HuH-7 (cell line): Measurements from ENCODE around the gene ZDBF2.
"Not testable (repeated sequence)": the region's sequence is repeated elsewhere in the genome, so short reads cannot be mapped to it uniquely, and the experiment has no call there.

ENCODE experiments used
- DNase-seq: peaks from one replicate; pipeline ENCODE4 v3.0.0; 2011; ENCODE audit warnings: low spot score

The ZDBF2 gene

GRCh38 chr2:206324869-206325268 is 50.4 kb downstream of the ZDBF2 start:
- no peak for DNase-seq

GRCh38 chr2:206328974-206329373 is 54.5 kb downstream of the ZDBF2 start:
- no peak for DNase-seq

DNA sequence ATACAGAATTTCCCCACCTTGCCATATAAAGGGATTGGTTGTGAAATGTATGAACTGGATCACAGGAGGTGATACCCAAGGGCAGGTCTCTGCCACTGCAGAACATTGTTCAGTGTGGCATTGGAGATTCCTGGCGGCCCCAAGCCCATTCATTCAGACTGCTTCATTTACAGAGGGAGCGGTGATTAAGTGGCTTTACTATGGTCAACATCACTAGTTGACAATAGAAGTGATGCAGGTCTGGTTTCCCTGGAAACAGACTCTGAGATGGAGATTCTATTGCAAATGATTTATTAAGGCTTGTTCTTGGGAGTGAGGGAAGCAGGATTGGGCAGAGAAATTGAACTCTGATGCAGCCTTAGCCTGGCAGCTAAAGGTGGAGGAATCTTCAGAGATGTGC is 62.4 kb downstream of the ZDBF2 start:
- DNase-seq, result no peak

GRCh38 chr2:206337956-206338355 is 63.5 kb downstream of the ZDBF2 start:
- no peak for DNase-seq

- DNase-seq, result no peak
These were observed 66.9 kb downstream of the ZDBF2 start for GRCh38 chr2:206341396-206341795.

DNA sequence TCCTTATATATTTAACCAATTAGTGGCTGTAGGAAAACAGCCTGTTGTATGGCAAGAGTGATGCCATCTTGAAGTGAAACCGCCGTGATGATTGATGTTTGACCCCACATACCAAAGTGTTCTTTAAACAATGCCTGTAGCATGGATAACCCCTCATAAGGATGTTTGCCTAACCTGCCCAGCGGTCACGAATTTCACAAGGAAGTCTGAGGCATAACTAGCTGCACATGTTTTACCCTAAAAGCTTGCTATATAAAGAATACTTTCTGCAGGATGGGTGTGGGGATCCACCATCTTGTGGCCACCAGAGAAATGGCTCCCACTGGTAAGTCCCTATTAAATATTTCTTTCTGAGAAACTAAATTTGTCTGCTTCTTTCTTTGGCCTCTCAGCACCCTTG is 68.7 kb downstream of the ZDBF2 start:
- no peak for DNase-seq

DNA sequence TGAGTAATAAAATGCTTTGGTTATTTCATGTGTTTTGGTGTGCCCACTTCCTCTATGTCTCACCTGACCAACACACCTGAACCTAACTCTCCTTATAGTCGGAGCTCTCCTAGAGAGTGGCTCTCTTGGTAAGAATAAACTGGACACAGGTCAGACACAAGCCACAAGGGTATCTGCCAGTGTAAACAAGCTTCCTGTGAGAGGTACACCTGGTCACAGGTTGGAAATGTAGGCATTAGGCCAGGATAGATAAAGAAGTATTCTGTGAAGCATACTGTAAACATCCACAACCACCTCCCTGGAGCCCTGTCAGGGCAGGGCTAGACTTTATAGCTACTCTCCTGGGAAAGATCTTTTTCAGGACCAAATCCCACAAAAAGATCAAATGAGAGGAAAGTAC is 69.4 kb downstream of the ZDBF2 start:
- DNase-seq, result no peak

- no peak for DNase-seq
These were observed 71.1 kb downstream of the ZDBF2 start for GRCh38 chr2:206345606-206346005.

GRCh38 chr2:206349375-206349774 is 74.9 kb downstream of the ZDBF2 start:
- no peak for DNase-seq

- DNase-seq, result no peak
These were observed 78.1 kb downstream of the ZDBF2 start for GRCh38 chr2:206352571-206352970.

DNA sequence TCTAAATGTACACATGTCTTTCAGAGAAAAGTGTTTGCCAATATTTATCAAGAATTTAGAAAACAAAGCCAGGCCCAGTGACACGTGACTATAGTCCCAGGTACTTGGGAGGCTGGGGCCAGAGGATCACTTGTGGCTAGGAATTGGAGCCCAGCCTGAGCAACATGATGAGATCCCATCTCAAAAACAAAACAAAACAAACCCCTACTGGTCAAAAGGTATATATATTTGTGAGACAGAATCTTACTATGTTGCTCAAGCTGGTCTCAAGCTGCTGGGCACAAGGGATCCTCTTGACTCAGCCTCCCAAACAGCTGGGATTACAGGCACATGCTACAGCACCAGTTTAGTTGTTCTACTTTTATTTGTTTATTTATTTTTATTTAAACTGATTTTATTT is 79.2 kb downstream of the ZDBF2 start:
- no peak for DNase-seq

DNA sequence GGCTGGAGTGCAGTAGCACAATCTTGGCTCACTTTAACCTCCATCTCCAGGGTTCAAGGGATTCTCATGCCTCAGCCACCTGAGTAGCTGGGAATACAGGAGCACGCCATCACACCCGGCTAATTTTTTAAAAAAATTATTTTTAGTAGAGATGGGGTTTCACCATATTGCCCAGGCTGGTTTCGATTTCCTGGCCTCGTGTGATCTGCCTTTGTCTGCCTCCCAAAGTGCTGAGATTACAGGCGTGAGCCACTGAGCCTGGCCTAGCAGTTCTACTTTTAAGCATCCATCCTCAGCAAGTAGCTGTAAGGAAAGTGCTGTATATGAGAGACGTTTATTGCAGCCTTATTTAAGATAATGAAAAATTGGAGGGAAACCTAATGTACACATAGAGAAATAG is 79.7 kb downstream of the ZDBF2 start:
- no peak for DNase-seq

GRCh38 chr2:206356840-206357239 is 82.4 kb downstream of the ZDBF2 start:
- DNase-seq, result not testable (repeated sequence)

DNA sequence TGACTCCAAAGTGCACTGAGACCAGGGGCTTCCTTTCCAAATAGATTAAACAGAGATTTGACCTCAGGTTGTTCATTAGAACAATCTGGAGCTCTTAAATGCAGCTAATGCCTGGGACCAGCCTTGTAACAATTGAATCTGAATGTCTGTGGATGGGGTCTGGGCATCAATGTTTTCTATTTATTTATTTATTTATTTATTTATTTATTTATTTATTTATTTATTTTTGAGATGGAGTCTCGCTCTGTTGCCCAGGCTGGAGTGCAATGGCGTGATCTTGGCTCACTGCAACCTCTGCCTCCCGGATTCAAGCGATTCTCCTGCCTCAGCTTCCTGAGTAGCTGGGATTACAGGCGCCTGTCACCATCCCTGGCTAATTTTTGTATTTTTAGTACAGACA is 86.4 kb downstream of the ZDBF2 start:
- not testable (repeated sequence) for DNase-seq

DNA sequence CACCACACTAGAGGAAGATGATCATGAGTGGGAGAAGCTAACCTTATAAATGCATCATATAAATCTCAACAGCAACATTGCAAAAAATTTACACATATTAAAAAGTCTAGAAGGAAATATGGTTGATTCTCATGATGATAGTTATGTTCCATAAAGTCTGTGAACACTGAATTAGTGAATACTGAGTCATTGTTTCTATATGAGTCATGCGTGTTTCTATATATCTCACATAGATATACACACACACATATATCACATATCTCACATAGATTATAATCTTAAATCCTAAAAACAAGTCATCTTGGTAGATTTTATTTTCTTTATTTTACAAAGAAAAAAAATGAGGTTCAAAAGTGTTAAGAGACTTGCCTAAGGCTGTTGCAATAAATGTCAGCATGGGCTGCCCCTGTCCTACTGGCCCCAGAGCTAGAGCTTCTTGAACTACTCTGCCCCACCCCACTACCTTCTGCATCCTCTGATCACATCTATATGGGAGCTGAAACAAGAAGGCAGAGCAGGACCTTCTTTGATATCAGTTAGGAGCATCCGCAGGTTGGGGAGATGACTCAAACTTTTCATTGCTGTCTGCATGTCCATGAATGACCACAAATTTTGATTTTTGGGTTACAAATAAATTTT is 87.1 kb downstream of the ZDBF2 start:
- no peak for DNase-seq
